Measurements from ENCODE around the gene SLC20A1.
"Not testable (repeated sequence)": the region's sequence is repeated elsewhere in the genome, so short reads cannot be mapped to it uniquely, and the experiment has no call there.

Gene SLC20A1

GRCh38 chr2:112692495-112692911 is 46.8 kb downstream of the SLC20A1 start:
- Histone ChIP-seq H3K27me3 (ENCODE audit: control insufficient read depth, insufficient read depth, low read length) (no peaks in the 10 kb centered on the region), H3K36me3 (ENCODE audit: control insufficient read depth, insufficient read depth, low read length) (no peaks in the 10 kb centered on the region), H3K9me3 (ENCODE audit: control insufficient read depth, low read length) (no peaks in the 10 kb centered on the region), H3K9ac (ENCODE audit: low read length) (no peak overlapping the region), H3K4me3 (ENCODE audit: low read length) (no peak overlapping the region), H3K4me1 (ENCODE audit: control insufficient read depth, insufficient read depth, low read length) (peaks cover 23% of the 10 kb centered on the region)

GRCh38 chr2:112692918-112693317 is 47.2 kb downstream of the SLC20A1 start:
- Histone ChIP-seq H3K9me3 (ENCODE audit: control insufficient read depth, low read length) (no peaks in the 10 kb centered on the region), H3K36me3 (ENCODE audit: control insufficient read depth, insufficient read depth, low read length) (no peaks in the 10 kb centered on the region), H3K27me3 (ENCODE audit: control insufficient read depth, insufficient read depth, low read length) (no peaks in the 10 kb centered on the region), H3K4me1 (ENCODE audit: control insufficient read depth, insufficient read depth, low read length) (peaks cover 23% of the 10 kb centered on the region), H3K4me3 (ENCODE audit: low read length) (no peak overlapping the region), H3K9ac (ENCODE audit: low read length) (no peak overlapping the region)

GRCh38 chr2:112693596-112693995 is 47.9 kb downstream of the SLC20A1 start:
- H3K4me3 ChIP-seq (ENCODE audit: low read length): no peak overlapping the region
- no peaks in the 10 kb centered on the region for H3K36me3 ChIP-seq (ENCODE audit: control insufficient read depth, insufficient read depth, low read length)
- no peak overlapping the region for H3K9ac ChIP-seq (ENCODE audit: low read length)
- H3K27me3 ChIP-seq (ENCODE audit: control insufficient read depth, insufficient read depth, low read length): no peaks in the 10 kb centered on the region
- peaks cover 18% of the 10 kb centered on the region for H3K4me1 ChIP-seq (ENCODE audit: control insufficient read depth, insufficient read depth, low read length)
- no peaks in the 10 kb centered on the region for H3K9me3 ChIP-seq (ENCODE audit: control insufficient read depth, low read length)

GRCh38 chr2:112694182-112694581 is 48.4 kb downstream of the SLC20A1 start:
- Histone ChIP-seq H3K36me3 (ENCODE audit: control insufficient read depth, insufficient read depth, low read length) (no peaks in the 10 kb centered on the region), H3K9ac (ENCODE audit: low read length) (no peak overlapping the region), H3K4me3 (ENCODE audit: low read length) (no peak overlapping the region), H3K27me3 (ENCODE audit: control insufficient read depth, insufficient read depth, low read length) (no peaks in the 10 kb centered on the region), H3K9me3 (ENCODE audit: control insufficient read depth, low read length) (no peaks in the 10 kb centered on the region), H3K4me1 (ENCODE audit: control insufficient read depth, insufficient read depth, low read length) (peaks cover 17% of the 10 kb centered on the region)

- Histone ChIP-seq H3K27me3 (ENCODE audit: control insufficient read depth, insufficient read depth, low read length) (no peaks in the 10 kb centered on the region), H3K4me1 (ENCODE audit: control insufficient read depth, insufficient read depth, low read length) (no peaks in the 10 kb centered on the region), H3K9ac (ENCODE audit: low read length) (no peak overlapping the region), H3K9me3 (ENCODE audit: control insufficient read depth, low read length) (no peaks in the 10 kb centered on the region), H3K4me3 (ENCODE audit: low read length) (no peak overlapping the region), H3K36me3 (ENCODE audit: control insufficient read depth, insufficient read depth, low read length) (no peaks in the 10 kb centered on the region)
These were observed 53.2 kb downstream of the SLC20A1 start for GRCh38 chr2:112698834-112699515.

- no peak overlapping the region for H3K9ac ChIP-seq (ENCODE audit: low read length)
- H3K9me3 ChIP-seq (ENCODE audit: control insufficient read depth, low read length): no peaks in the 10 kb centered on the region
- no peaks in the 10 kb centered on the region for H3K4me1 ChIP-seq (ENCODE audit: control insufficient read depth, insufficient read depth, low read length)
- H3K4me3 ChIP-seq (ENCODE audit: low read length): no peak overlapping the region
- no peaks in the 10 kb centered on the region for H3K27me3 ChIP-seq (ENCODE audit: control insufficient read depth, insufficient read depth, low read length)
- no peaks in the 10 kb centered on the region for H3K36me3 ChIP-seq (ENCODE audit: control insufficient read depth, insufficient read depth, low read length)
These were observed 54.4 kb downstream of the SLC20A1 start for GRCh38 chr2:112699984-112700667.

GRCh38 chr2:112701052-112701451 is 55.3 kb downstream of the SLC20A1 start:
- Histone ChIP-seq H3K36me3 (ENCODE audit: control insufficient read depth, insufficient read depth, low read length) (no peaks in the 10 kb centered on the region), H3K4me1 (ENCODE audit: control insufficient read depth, insufficient read depth, low read length) (peaks cover 1% of the 10 kb centered on the region), H3K9ac (ENCODE audit: low read length) (no peak overlapping the region), H3K27me3 (ENCODE audit: control insufficient read depth, insufficient read depth, low read length) (no peaks in the 10 kb centered on the region), H3K4me3 (ENCODE audit: low read length) (no peak overlapping the region), H3K9me3 (ENCODE audit: control insufficient read depth, low read length) (no peaks in the 10 kb centered on the region)

- no peak overlapping the region for H3K4me3 ChIP-seq (ENCODE audit: low read length)
- no peaks in the 10 kb centered on the region for H3K9me3 ChIP-seq (ENCODE audit: control insufficient read depth, low read length)
- H3K27me3 ChIP-seq (ENCODE audit: control insufficient read depth, insufficient read depth, low read length): no peaks in the 10 kb centered on the region
- no peaks in the 10 kb centered on the region for H3K36me3 ChIP-seq (ENCODE audit: control insufficient read depth, insufficient read depth, low read length)
- no peak overlapping the region for H3K9ac ChIP-seq (ENCODE audit: low read length)
- H3K4me1 ChIP-seq (ENCODE audit: control insufficient read depth, insufficient read depth, low read length): peaks cover 3% of the 10 kb centered on the region
These were observed 57.9 kb downstream of the SLC20A1 start for GRCh38 chr2:112703684-112704083.

- Histone ChIP-seq H3K9me3 (ENCODE audit: control insufficient read depth, low read length) (no peaks in the 10 kb centered on the region), H3K4me1 (ENCODE audit: control insufficient read depth, insufficient read depth, low read length) (peaks cover 3% of the 10 kb centered on the region), H3K9ac (ENCODE audit: low read length) (no peak overlapping the region), H3K27me3 (ENCODE audit: control insufficient read depth, insufficient read depth, low read length) (no peaks in the 10 kb centered on the region), H3K4me3 (ENCODE audit: low read length) (no peak overlapping the region), H3K36me3 (ENCODE audit: control insufficient read depth, insufficient read depth, low read length) (no peaks in the 10 kb centered on the region)
These were observed 59.8 kb downstream of the SLC20A1 start for GRCh38 chr2:112705575-112705974.

GRCh38 chr2:112706170-112706664 is 60.5 kb downstream of the SLC20A1 start:
- Histone ChIP-seq H3K36me3 (ENCODE audit: control insufficient read depth, insufficient read depth, low read length) (no peaks in the 10 kb centered on the region), H3K4me1 (ENCODE audit: control insufficient read depth, insufficient read depth, low read length) (peaks cover 3% of the 10 kb centered on the region), H3K27me3 (ENCODE audit: control insufficient read depth, insufficient read depth, low read length) (no peaks in the 10 kb centered on the region), H3K4me3 (ENCODE audit: low read length) (no peak overlapping the region), H3K9ac (ENCODE audit: low read length) (no peak overlapping the region), H3K9me3 (ENCODE audit: control insufficient read depth, low read length) (no peaks in the 10 kb centered on the region)

- not testable (repeated sequence) for H3K36me3 ChIP-seq (ENCODE audit: control insufficient read depth, insufficient read depth, low read length); H3K9ac ChIP-seq (ENCODE audit: low read length); H3K4me3 ChIP-seq (ENCODE audit: low read length); H3K27me3 ChIP-seq (ENCODE audit: control insufficient read depth, insufficient read depth, low read length); H3K9me3 ChIP-seq (ENCODE audit: control insufficient read depth, low read length); H3K4me1 ChIP-seq (ENCODE audit: control insufficient read depth, insufficient read depth, low read length)
These were observed 61.2 kb downstream of the SLC20A1 start for GRCh38 chr2:112706947-112707346.

- no peak overlapping the region for H3K9ac ChIP-seq (ENCODE audit: low read length)
- H3K4me1 ChIP-seq (ENCODE audit: control insufficient read depth, insufficient read depth, low read length): peaks cover 3% of the 10 kb centered on the region
- no peaks in the 10 kb centered on the region for H3K9me3 ChIP-seq (ENCODE audit: control insufficient read depth, low read length)
- H3K27me3 ChIP-seq (ENCODE audit: control insufficient read depth, insufficient read depth, low read length): no peaks in the 10 kb centered on the region
- no peaks in the 10 kb centered on the region for H3K36me3 ChIP-seq (ENCODE audit: control insufficient read depth, insufficient read depth, low read length)
- no peak overlapping the region for H3K4me3 ChIP-seq (ENCODE audit: low read length)
These were observed 63.2 kb downstream of the SLC20A1 start for GRCh38 chr2:112708968-112709367.

Measured in mucosa of stomach (tissue), 1 donor.